Body of pancreas (tissue), 4 donors: ENCODE measurements around the gene RBM38.
"Not testable (repeated sequence)": the region's sequence is repeated elsewhere in the genome, so short reads cannot be mapped to it uniquely, and the experiment has no call there.

Experiments
- CTCF ChIP-seq, 7 experiments: fragments of 450-650 bp in 4 of 7; fragments of 200-600 bp in 3 of 7; sonication (generic) in 3 of 7; IDR thresholded peaks; one replicate each; pipeline ENCODE4 v1.5.1; 2016 to 2019; ENCODE audit warnings: antibody characterized with exemption in 7 of 7
- POLR2A ChIP-seq, 3 donors: fragments of 450-650 bp; IDR thresholded peaks; one replicate each; pipeline ENCODE4 v1.6.1; 2016; ENCODE audit warnings: antibody characterized with exemption in 3 of 3, mild to moderate bottlenecking in 2 of 3

GRCh38 chr20:57348922-57349574 lies 42.1 kb upstream of the RBM38 start:
- not testable (repeated sequence) for TF ChIP-seq CTCF, POLR2A (IDR thresholded peaks at IDR 0.05)
